ENCODE measurements around the gene KRT7. TPM values are rescaled to one million over a fixed set of nuclear protein-coding genes. Genes with fewer than 3 reads are reported as not detected.

The KRT7 gene
- total and polyA plus RNA-seq, 2 donors (not counting 1 experiment from before 2014, with no cell fraction given): not detected

DNA sequence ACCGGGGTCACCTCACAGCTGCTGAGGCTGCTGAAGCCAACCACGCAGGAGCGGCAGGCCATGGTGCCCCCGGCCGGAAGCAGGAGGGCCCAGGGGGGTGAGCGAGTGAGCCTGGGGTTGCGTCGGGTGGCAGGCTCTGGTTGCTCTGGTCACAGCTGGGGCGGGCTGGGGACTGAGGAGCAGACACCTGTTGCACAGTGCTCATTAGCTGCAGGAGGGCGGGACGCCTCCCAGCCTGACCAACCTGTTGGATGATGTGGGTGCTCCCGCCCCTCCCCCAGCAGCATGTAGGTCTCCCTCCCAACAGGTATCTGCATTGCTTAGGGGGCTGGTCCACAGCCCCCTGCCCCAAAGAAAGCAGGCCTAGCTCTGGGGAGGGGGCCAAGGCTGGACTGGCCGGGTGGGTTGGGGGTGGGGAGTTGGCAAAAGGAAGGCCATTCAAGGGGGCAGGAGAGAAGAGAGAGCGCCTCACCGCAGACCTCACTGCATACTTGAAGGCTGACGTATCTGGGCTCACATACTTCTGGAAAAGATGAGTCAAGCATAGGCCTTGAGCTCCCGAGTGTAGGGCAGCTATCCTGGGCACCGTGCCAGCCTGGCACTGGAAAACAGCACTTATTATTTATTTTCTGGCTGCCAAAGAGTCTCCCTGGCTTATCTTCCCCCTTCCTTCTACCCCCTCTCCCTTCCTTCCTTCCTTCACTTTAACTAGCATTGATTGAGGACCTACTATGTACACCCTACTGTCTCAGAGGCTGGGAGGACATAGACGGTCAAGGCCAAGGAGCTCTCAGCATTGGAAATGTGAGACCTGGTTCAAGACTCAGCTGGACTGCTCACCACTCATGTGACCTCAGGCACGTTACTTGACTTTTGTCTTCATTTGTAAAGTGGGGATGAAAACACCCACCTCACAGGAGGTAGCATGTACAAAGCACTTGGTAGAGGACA is 40.9 kb upstream of the KRT7 start, which contains the start of gene KRT80:
Gene KRT80 (minus strand): TSS at position 174 of the 951 bp plus-strand sequence. CDS start 112 bp downstream, at position 62.
- Histone ChIP-seq H4K20me1 (ENCODE audit: control insufficient read depth, insufficient read depth, low read length, poor library complexity, severe bottlenecking) (no peaks in the 10 kb centered on the region), H2AFZ (ENCODE audit: insufficient read depth, low read depth, low read length, poor library complexity, severe bottlenecking) (no peak within 1 kb of the TSS), H3K79me2 (ENCODE audit: control insufficient read depth, insufficient read depth, low read length) (no peaks in the 10 kb centered on the region), H3K4me3 (ENCODE audit: control extremely low read depth in 1 of 5, extremely low read depth in 1 of 5, insufficient read depth in 1 of 5, low read depth in 2 of 5, low read length in 4 of 5) (no peak within 1 kb of the TSS), H3K27ac (ENCODE audit: low read length in 2 of 2) (no peak within 1 kb of the TSS), H3K9ac (ENCODE audit: low read length) (no peak within 1 kb of the TSS), H3K4me1 (ENCODE audit: control insufficient read depth in 2 of 2, insufficient read depth in 2 of 2, low read length in 2 of 2) (no peaks in the 10 kb centered on the region), H3K9me3 (ENCODE audit: control extremely low read depth in 1 of 3, control insufficient read depth in 2 of 3, insufficient read depth in 1 of 3, low read length in 2 of 3) (no peaks in the 10 kb centered on the region), H3K36me3 (replicated peaks in 1 of 2; ENCODE audit: control extremely low read depth in 1 of 2, control insufficient read depth in 1 of 2, extremely low read depth in 1 of 2, insufficient read depth in 2 of 2, low read length in 1 of 2) (no peaks in the 10 kb centered on the region), H3K4me2 (replicated peaks; ENCODE audit: low read depth, low read length, poor library complexity, severe bottlenecking) (no peak within 1 kb of the TSS), H3K27me3 (replicated peaks in 1 of 4; ENCODE audit: control extremely low read depth in 1 of 4, control insufficient read depth in 3 of 4, insufficient read depth in 4 of 4, low read length in 3 of 4) (no peaks in the 10 kb centered on the region)
- no peak within 1 kb of the TSS for H3K27ac Mint-ChIP-seq
- DNase-seq (no peak), ATAC-seq (ENCODE audit: low read depth) (no peak)
- 74% methylated on average over 16 of the region's 20 CpGs for WGBS (ENCODE audit: insufficient coverage)
- H3K4me3 Mint-ChIP-seq: no peak within 1 kb of the TSS
- TF ChIP-seq EZH2 (IDR thresholded peaks at IDR 0.05; ENCODE audit: borderline replicate concordance, insufficient read depth, low read depth, low read length, poor library complexity, severe bottlenecking) (no peak), CTCF (IDR thresholded peaks at IDR 0.05) (no peak)
- H3K9me3 Mint-ChIP-seq (ENCODE audit: insufficient read depth): no peaks in the 10 kb centered on the region
- intact Hi-C loops (cut with micrococcal nuclease): no loop called here
- peaks cover 29% of the 10 kb centered on the region for H3K27me3 Mint-ChIP-seq
- POLR2A ChIA-PET: no interaction called here
- CTCF ChIA-PET: no interaction called here
- H3K4me1 Mint-ChIP-seq: no peaks in the 10 kb centered on the region

- POLR2A ChIA-PET: no interaction called here
Measured at GRCh38 chr12:52193532-52193931, 39.5 kb upstream of the KRT7 start.

More at GRCh38 chr12:52193532-52193931, 39.5 kb upstream of the KRT7 start:
- intact Hi-C loops (cut with micrococcal nuclease): no loop called here
- Histone ChIP-seq H3K27me3 (replicated peaks in 1 of 4; ENCODE audit: control extremely low read depth in 1 of 4, control insufficient read depth in 3 of 4, insufficient read depth in 4 of 4, low read length in 3 of 4) (no peaks in the 10 kb centered on the region), H3K27ac (ENCODE audit: low read length in 2 of 2) (no peak overlapping the region), H2AFZ (ENCODE audit: insufficient read depth, low read depth, low read length, poor library complexity, severe bottlenecking) (no peak overlapping the region), H3K4me3 (ENCODE audit: control extremely low read depth in 1 of 5, extremely low read depth in 1 of 5, insufficient read depth in 1 of 5, low read depth in 2 of 5, low read length in 4 of 5) (no peak overlapping the region), H3K9me3 (ENCODE audit: control extremely low read depth in 1 of 3, control insufficient read depth in 2 of 3, insufficient read depth in 1 of 3, low read length in 2 of 3) (no peaks in the 10 kb centered on the region), H4K20me1 (ENCODE audit: control insufficient read depth, insufficient read depth, low read length, poor library complexity, severe bottlenecking) (no peaks in the 10 kb centered on the region), H3K4me2 (replicated peaks; ENCODE audit: low read depth, low read length, poor library complexity, severe bottlenecking) (no peak overlapping the region), H3K4me1 (ENCODE audit: control insufficient read depth in 2 of 2, insufficient read depth in 2 of 2, low read length in 2 of 2) (no peaks in the 10 kb centered on the region), H3K9ac (ENCODE audit: low read length) (no peak overlapping the region), H3K79me2 (ENCODE audit: control insufficient read depth, insufficient read depth, low read length) (no peaks in the 10 kb centered on the region), H3K36me3 (replicated peaks in 1 of 2; ENCODE audit: control extremely low read depth in 1 of 2, control insufficient read depth in 1 of 2, extremely low read depth in 1 of 2, insufficient read depth in 2 of 2, low read length in 1 of 2) (no peaks in the 10 kb centered on the region)
- DNase-seq (no peak), ATAC-seq (ENCODE audit: low read depth) (no peak)
- no peak overlapping the region for H3K4me3 Mint-ChIP-seq
- CTCF ChIA-PET: no interaction called here
- no peaks in the 10 kb centered on the region for H3K9me3 Mint-ChIP-seq (ENCODE audit: insufficient read depth)
- TF ChIP-seq EZH2 (IDR thresholded peaks at IDR 0.05; ENCODE audit: borderline replicate concordance, insufficient read depth, low read depth, low read length, poor library complexity, severe bottlenecking) (no peak), CTCF (IDR thresholded peaks at IDR 0.05) (no peak)
- H3K4me1 Mint-ChIP-seq: no peaks in the 10 kb centered on the region
- H3K27me3 Mint-ChIP-seq: peaks cover 29% of the 10 kb centered on the region
- 43% methylated on average over 3 of the region's 6 CpGs for WGBS (ENCODE audit: insufficient coverage)
- no peak overlapping the region for H3K27ac Mint-ChIP-seq
